ENCODE results near the gene CFLAR.

CFLAR gene

DNA sequence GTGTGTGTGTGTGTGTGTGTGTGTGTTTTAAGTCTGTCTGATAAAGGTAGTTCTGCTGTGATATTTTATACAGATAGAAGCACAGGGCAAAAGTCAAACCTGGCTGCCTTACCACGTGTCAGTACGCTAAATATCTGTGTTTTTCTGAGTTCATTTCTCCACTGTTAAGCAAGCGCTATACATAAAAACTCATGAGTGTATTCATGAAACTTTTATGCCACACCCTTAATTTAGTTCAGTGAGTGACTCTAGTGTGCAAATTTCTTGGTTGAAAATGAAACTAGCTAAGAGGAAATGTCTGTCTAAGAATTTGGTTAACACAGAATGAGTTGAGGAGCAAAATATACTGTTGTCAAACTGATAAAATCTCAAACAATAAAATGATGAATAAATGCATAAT lies 78.1 kb downstream of the CFLAR start:
- no peak for DNase-seq (ENCODE audit: low read depth)
- TF ChIP-seq, protein P1, sequence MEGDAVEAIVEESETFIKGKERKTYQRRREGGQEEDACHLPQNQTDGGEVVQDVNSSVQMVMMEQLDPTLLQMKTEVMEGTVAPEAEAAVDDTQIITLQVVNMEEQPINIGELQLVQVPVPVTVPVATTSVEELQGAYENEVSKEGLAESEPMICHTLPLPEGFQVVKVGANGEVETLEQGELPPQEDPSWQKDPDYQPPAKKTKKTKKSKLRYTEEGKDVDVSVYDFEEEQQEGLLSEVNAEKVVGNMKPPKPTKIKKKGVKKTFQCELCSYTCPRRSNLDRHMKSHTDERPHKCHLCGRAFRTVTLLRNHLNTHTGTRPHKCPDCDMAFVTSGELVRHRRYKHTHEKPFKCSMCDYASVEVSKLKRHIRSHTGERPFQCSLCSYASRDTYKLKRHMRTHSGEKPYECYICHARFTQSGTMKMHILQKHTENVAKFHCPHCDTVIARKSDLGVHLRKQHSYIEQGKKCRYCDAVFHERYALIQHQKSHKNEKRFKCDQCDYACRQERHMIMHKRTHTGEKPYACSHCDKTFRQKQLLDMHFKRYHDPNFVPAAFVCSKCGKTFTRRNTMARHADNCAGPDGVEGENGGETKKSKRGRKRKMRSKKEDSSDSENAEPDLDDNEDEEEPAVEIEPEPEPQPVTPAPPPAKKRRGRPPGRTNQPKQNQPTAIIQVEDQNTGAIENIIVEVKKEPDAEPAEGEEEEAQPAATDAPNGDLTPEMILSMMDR (conservative IDR thresholded peaks at IDR 0.05; ENCODE audit: low read depth, low read length): no peak
- no peak overlapping the region for H3K4me3 ChIP-seq (ENCODE audit: low read depth, low read length)

- H3K4me3 ChIP-seq (ENCODE audit: low read depth, low read length): no peak overlapping the region
- TF ChIP-seq, protein P1 (conservative IDR thresholded peaks at IDR 0.05; ENCODE audit: low read depth, low read length): no peak
- no peak for DNase-seq (ENCODE audit: low read depth)
Measured at GRCh38 chr2:201195331-201195730, 79.4 kb downstream of the CFLAR start.

DNA sequence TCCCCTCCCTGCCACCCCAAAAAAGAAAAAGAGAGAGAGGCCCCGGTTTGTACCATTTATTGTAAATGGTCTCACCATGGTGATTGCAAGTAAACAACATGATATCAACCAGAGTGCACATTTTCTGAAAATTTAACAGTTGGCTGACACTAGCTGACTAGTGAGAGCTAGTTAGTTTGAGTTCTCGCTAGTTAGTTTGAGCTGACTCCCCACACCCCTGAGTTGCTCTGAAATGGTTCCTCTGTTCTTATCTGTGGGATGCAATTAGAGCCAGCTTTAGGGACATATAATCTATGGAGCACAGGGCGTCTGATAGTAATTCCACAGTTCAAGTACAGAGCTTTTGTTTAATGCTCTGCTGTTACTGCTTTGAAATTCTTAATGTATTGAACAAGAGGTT lies 80.0 kb downstream of the CFLAR start:
- H3K4me3 ChIP-seq (ENCODE audit: low read depth, low read length): no peak overlapping the region
- DNase-seq (ENCODE audit: low read depth): no peak
- TF ChIP-seq, protein P1 (conservative IDR thresholded peaks at IDR 0.05; ENCODE audit: low read depth, low read length): no peak

- DNase-seq (ENCODE audit: low read depth): no peak
- no peak overlapping the region for H3K4me3 ChIP-seq (ENCODE audit: low read depth, low read length)
- TF ChIP-seq, protein P1 (conservative IDR thresholded peaks at IDR 0.05; ENCODE audit: low read depth, low read length): no peak
Measured at GRCh38 chr2:201196803-201197202, 80.8 kb downstream of the CFLAR start.

DNA sequence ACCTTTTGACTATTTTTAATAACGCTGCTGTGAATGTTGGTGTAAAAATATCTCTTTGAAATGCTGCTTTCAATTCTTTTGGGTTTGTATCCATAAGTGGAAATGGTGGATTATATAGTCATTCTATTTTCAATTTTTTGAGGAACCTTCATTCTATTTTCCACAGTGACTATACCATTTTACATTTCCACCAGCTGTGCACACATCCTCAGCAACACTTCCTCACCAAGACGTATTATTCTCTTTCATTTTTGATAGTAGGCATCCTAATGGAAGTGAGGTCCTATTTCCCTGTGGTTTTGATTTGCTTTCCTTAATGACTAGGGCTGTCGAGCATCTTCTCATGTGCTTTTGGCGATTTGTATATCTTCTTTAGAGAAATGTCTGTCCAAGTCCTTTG lies 81.8 kb downstream of the CFLAR start:
- DNase-seq (ENCODE audit: low read depth): no peak
- TF ChIP-seq, protein P1 (conservative IDR thresholded peaks at IDR 0.05; ENCODE audit: low read depth, low read length): no peak
- no peak overlapping the region for H3K4me3 ChIP-seq (ENCODE audit: low read depth, low read length)

- TF ChIP-seq, protein P1 (conservative IDR thresholded peaks at IDR 0.05; ENCODE audit: low read depth, low read length): no peak
- H3K4me3 ChIP-seq (ENCODE audit: low read depth, low read length): no peak overlapping the region
- no peak for DNase-seq (ENCODE audit: low read depth)
Measured at GRCh38 chr2:201199847-201200246, 83.9 kb downstream of the CFLAR start.

GRCh38 chr2:201200345-201200744 lies 84.4 kb downstream of the CFLAR start:
- no peak overlapping the region for H3K4me3 ChIP-seq (ENCODE audit: low read depth, low read length)
- TF ChIP-seq, protein P1 (conservative IDR thresholded peaks at IDR 0.05; ENCODE audit: low read depth, low read length): no peak
- no peak for DNase-seq (ENCODE audit: low read depth)

Data from choroid plexus epithelial cell (primary cell).